Prostate gland (tissue), 2 donors: ENCODE results near the gene EPB41L1.

Experiments
- CTCF ChIP-seq, 4 experiments: fragments of 200-600 bp in 2 of 4; fragments of 450-650 bp in 2 of 4; sonication (generic) in 2 of 4; IDR thresholded peaks; 1 replicate in 3 of 4; 2 replicates in 1 of 4; pipeline ENCODE4 v1.5.1; 2016 to 2019; ENCODE audit warnings: antibody characterized with exemption in 4 of 4, mild to moderate bottlenecking in 2 of 4, moderate library complexity in 2 of 4
- POLR2A ChIP-seq: fragments of 450-650 bp; IDR thresholded peaks from one replicate; pipeline ENCODE4 v1.6.1; 2016; ENCODE audit warnings: antibody characterized with exemption, mild to moderate bottlenecking
- POLR2AphosphoS5 ChIP-seq: sonication (generic); formaldehyde crosslinking; IDR thresholded peaks from one replicate; pipeline ENCODE4 v1.6.1; 2017; ENCODE audit warnings: antibody characterized with exemption

- TF ChIP-seq POLR2AphosphoS5 (no peak), POLR2A (no peak), CTCF (IDR thresholded peaks at IDR 0.05) (no peak)
These were observed 43.5 kb upstream of the EPB41L1 start for GRCh38 chr20:36110994-36111393.
